Ishikawa (cell line): ENCODE data around the gene CA12.

Experiments
- CEBPB ChIP-seq: IDR thresholded peaks from 2 replicates; pipeline ENCODE4 v1.6.1; 2012
- CREB1 ChIP-seq: IDR thresholded peaks from 2 replicates; pipeline ENCODE4 v1.6.1; 2012; ENCODE audit warnings: low read depth
- EGR1 ChIP-seq: IDR thresholded peaks from 2 replicates; pipeline ENCODE4 v1.6.1; 2012
- EP300 ChIP-seq: IDR thresholded peaks from 2 replicates; pipeline ENCODE4 v1.6.1; 2012; ENCODE audit warnings: borderline replicate concordance
- FOXM1 ChIP-seq: IDR thresholded peaks from 2 replicates; pipeline ENCODE4 v1.6.1; 2012; ENCODE audit warnings: low read depth, borderline replicate concordance
- NFIC ChIP-seq: IDR thresholded peaks from 2 replicates; pipeline ENCODE4 v1.6.1; 2012
- RAD21 ChIP-seq: IDR thresholded peaks from 2 replicates; pipeline ENCODE4 v1.6.1; 2012; ENCODE audit warnings: low read depth
- REST ChIP-seq: IDR thresholded peaks from 2 replicates; pipeline ENCODE4 v1.6.1; 2012; ENCODE audit warnings: low read depth, mild to moderate bottlenecking
- TAF1 ChIP-seq: IDR thresholded peaks from 2 replicates; pipeline ENCODE4 v1.6.1; 2012; ENCODE audit warnings: low read depth, mild to moderate bottlenecking
- TCF12 ChIP-seq: IDR thresholded peaks from 2 replicates; pipeline ENCODE4 v1.6.1; 2012; ENCODE audit warnings: low read depth
- TEAD4 ChIP-seq: IDR thresholded peaks from 2 replicates; pipeline ENCODE4 v1.6.1; 2012
- USF1 ChIP-seq: IDR thresholded peaks from 2 replicates; pipeline ENCODE4 v1.6.1; 2012
- YY1 ChIP-seq: IDR thresholded peaks from 2 replicates; pipeline ENCODE4 v1.6.1; 2012; ENCODE audit warnings: low read depth
- ZBTB7A ChIP-seq: IDR thresholded peaks from 2 replicates; pipeline ENCODE4 v1.6.1; 2012; ENCODE audit warnings: low read depth
- TF ChIP-seq, protein P1 (sequence below): IDR thresholded peaks from 2 replicates; pipeline ENCODE4 v1.6.1; 2012

Gene CA12

DNA sequence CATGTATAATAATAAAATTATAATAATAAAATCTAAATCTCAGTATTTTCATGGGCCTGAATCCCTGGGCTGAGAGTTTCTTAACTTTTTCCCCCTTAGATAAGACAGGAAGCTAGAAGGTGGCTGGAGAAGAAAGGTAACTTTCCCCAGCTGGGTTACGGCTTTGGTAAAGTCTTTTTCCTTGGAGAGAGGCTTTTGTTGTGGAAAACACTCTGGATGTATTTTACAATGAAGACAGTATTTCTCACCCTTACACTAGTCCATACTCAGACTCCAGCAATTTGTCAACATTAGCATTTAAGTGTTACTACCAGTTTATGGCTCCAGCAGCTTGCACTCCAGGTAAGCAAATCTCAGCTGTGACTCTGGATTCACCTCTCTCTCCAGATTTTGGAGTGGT, 69.4 kb downstream of the CA12 start:
- TF ChIP-seq CREB1, result no peak
- no peak for TF ChIP-seq NFIC
- TF ChIP-seq ZBTB7A, result no peak
- TF ChIP-seq TAF1, result no peak
- no peak for TF ChIP-seq RAD21
- TF ChIP-seq EGR1, result no peak
- no peak for TF ChIP-seq TEAD4
- no peak for TF ChIP-seq YY1
- TF ChIP-seq, protein P1, sequence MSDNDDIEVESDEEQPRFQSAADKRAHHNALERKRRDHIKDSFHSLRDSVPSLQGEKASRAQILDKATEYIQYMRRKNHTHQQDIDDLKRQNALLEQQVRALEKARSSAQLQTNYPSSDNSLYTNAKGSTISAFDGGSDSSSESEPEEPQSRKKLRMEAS, result no peak
- no peak for TF ChIP-seq REST
- TF ChIP-seq CEBPB, result no peak

- no peak for TF ChIP-seq TCF12
- TF ChIP-seq USF1, result no peak
- TF ChIP-seq REST, result no peak
- TF ChIP-seq FOXM1, result no peak
- no peak for TF ChIP-seq NFIC
- TF ChIP-seq, protein P1, result no peak
- TF ChIP-seq RAD21, result no peak
- no peak for TF ChIP-seq ZBTB7A
- no peak for TF ChIP-seq EP300
- no peak for TF ChIP-seq CREB1
- no peak for TF ChIP-seq YY1
- TF ChIP-seq TAF1, result no peak
- no peak for TF ChIP-seq TEAD4
- TF ChIP-seq CEBPB, result no peak
- no peak for TF ChIP-seq EGR1
Observed at GRCh38 chr15:63310646-63311045, 71.0 kb downstream of the CA12 start.

DNA sequence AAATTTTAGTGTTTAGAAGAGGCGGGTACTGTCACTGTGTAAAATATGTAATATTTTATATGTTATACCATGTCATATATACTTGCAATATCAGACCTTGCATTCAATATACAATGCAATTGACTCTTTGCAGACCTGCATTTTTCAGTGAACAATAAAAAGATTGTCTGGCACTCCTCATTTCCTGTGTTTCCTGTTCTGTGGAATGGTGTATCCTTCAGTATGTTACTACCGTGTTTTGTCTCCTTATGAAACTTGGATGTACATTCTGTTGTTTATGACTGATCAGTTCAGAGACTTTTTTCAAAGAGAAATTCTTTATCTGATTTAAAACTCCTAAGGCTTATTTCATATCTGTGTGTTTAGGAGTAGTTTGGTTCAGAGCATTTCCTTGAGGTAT, 72.7 kb downstream of the CA12 start:
- TF ChIP-seq CEBPB (no peak), USF1 (no peak), YY1 (no peak), EGR1 (no peak), TAF1 (no peak), FOXM1 (no peak), TCF12 (no peak), TEAD4 (no peak), RAD21 (no peak), CREB1 (no peak), ZBTB7A (no peak)
- TF ChIP-seq, protein P1, result no peak

DNA sequence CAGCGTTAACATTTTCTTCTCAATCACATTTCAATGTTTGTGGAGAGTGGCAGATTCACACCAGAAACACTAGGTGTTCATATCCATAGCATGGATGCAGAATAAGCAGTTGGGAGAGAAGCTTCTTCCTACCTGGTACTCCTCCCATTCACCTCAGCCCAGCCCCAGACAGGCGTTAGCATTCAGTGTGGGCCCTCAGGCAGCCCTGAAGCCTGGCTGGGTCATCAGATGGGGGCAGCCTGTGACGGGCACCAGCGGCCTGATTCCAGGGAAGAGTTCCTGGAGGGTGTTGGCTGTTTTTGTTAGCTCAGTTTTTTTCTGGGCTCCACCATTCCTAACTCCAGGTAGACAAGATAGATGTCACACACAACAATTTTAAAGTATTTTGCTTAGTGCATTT, 73.2 kb downstream of the CA12 start:
- no peak for TF ChIP-seq TCF12
- TF ChIP-seq EP300, result no peak

GRCh38 chr15:63306492-63307073, 75.1 kb downstream of the CA12 start:
- TF ChIP-seq, protein P1, result no peak
- TF ChIP-seq YY1, result no peak
- TF ChIP-seq CEBPB, result no peak
- no peak for TF ChIP-seq NFIC
- TF ChIP-seq ZBTB7A, result no peak
- no peak for TF ChIP-seq TCF12
- TF ChIP-seq USF1, result no peak
- TF ChIP-seq TAF1, result no peak
- no peak for TF ChIP-seq EGR1
- no peak for TF ChIP-seq RAD21
- no peak for TF ChIP-seq CREB1
- no peak for TF ChIP-seq FOXM1
- TF ChIP-seq EP300, result no peak
- no peak for TF ChIP-seq TEAD4
